D721Med (cell line): ENCODE data around the gene FOXD4L1.
"Not testable (repeated sequence)": the region's sequence is repeated elsewhere in the genome, so short reads cannot be mapped to it uniquely, and the experiment has no call there.

Experiments
- DNase-seq: peaks from one replicate; pipeline ENCODE4 v3.0.0; 2011; ENCODE audit warnings: low spot score; ENCODE audit not compliant: insufficient read length
- FAIRE-seq: peaks from 2 replicates; lab custom pipeline; 2011; peaks lifted over from hg19 to GRCh38; lab: Jason Lieb, UNC

The FOXD4L1 gene

DNA sequence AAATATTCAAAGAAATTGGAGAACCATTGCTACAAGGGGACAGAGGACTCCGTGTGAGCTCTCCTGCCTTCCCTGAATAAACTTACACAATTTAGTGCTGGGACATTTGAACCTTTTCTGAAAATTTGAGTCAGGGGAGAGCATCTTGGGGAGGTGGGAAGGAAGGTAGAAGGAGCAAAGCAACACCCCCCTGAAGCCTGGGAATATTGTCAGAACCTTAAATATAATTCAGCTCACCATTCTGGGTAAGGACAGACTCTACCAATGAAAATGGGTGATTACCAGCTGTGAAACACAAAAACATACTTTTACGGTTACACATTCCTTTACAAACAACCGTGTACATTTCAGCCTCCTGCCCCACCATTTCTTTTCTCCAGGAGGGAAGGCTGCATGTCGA, at the start of gene FOXD4L1:
Gene FOXD4L1, plus strand, starts transcription at position 301 of the 400 bp plus-strand sequence. CDS start 592 bp downstream, outside the sequence.
- DNase-seq, FAIRE-seq: not testable (repeated sequence)

GRCh38 chr2:113465770-113466169, 32.7 kb upstream of the FOXD4L1 start:
- not testable (repeated sequence) for DNase-seq, FAIRE-seq

- not testable (repeated sequence) for DNase-seq, FAIRE-seq
Measured at GRCh38 chr2:113476688-113477368, 21.6 kb upstream of the FOXD4L1 start.

- not testable (repeated sequence) for FAIRE-seq, DNase-seq
Measured at GRCh38 chr2:113496527-113496926, 1.9 kb upstream of the FOXD4L1 start.

GRCh38 chr2:113499019-113499885, 787 bp downstream of the FOXD4L1 start:
- not testable (repeated sequence) for FAIRE-seq, DNase-seq

GRCh38 chr2:113499886-113500722, 1.6 kb downstream of the FOXD4L1 start:
- not testable (repeated sequence) for FAIRE-seq, DNase-seq

- not testable (repeated sequence) for DNase-seq, FAIRE-seq
Measured at GRCh38 chr2:113500723-113501038, 2.2 kb downstream of the FOXD4L1 start.

DNA sequence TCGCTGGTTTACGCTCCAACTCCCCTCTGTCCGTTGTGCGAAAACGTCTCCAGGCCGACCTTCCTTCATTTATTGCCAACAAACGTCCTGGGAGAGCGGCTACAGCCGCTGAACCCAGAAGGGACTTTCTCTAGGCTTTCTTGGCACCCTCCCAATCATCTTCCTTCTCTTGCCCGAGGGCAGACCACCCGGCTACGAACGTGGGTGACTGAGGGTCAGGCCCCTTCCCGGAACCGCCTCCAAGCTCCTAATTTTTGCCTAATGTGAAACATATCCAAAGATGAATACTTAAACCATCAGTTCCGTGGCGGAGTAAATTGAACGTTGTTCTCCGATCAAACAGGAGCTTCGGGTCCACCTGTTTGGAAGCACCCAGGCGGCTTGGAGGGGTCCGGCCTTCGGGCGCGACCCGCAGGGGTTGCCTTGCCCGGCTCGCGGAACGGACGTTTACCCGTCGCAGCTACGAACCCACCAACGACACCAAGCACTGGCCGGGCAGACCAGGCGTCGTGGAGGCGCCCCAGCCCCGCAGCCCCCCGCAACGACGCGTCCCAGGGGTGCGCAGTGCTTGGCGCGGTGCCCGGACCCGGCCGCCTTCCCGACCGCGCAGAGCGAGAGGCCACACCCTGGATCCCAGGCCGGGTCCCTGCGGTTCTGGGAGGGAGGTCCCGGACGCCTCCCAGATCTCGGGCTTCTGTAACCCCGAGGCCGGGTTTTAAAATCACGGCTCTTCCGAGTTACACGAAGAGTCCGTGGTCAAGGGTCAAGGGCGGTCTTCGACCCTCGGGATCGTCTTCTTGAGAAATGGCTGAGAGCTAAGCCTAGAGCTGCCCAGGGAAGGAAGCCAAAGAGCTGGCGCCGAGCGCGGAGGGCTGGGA, 4.0 kb downstream of the FOXD4L1 start:
- DNase-seq, FAIRE-seq: not testable (repeated sequence)

DNA sequence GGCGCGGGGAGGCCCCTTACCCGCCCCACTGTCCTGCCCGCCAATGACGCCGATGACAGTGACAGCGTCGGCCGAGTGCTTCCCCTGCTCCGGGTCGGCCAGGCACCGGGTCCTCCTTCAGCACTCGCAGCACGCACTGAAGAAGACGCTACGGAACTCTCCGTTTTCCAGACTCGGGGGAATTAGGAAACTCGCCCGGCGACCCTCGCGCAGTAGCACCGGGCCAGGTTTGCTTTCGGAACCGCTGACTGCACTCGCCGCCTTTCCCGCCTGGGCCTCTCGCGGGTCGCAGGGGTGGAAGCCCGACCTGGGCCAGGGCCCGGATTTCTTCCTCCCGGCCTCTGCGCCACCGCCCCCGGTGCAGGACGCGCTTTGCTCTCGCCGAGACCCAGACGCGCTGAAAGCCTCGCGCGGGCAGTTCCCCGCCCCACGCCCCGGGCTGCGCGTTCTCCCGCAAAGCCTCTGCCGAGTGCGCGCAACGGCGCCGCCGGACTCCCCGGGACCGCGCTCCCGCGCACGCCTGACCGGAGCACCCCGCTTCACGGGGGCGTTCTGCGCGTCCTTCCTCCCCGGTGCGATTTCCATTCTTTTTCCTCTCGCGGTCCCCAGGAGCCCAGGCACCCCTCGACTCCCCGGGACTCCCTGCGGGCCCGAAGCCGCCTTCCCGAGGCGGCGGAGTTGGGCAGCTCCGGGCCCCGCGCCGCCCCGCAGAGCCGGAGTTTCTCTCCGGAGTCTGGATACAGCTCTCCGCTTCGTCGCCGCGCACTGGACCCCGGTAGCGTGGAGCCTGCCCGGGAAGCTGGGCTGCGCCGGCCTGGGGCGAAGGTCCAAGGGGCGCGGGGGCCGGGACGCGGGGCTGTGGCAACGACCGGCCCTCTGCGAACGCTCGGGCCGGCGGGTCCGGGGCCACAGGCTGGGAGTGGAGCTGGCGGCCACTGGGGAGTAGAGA, 4.9 kb downstream of the FOXD4L1 start:
- not testable (repeated sequence) for FAIRE-seq
- DNase-seq = peak; percentile 7

DNA sequence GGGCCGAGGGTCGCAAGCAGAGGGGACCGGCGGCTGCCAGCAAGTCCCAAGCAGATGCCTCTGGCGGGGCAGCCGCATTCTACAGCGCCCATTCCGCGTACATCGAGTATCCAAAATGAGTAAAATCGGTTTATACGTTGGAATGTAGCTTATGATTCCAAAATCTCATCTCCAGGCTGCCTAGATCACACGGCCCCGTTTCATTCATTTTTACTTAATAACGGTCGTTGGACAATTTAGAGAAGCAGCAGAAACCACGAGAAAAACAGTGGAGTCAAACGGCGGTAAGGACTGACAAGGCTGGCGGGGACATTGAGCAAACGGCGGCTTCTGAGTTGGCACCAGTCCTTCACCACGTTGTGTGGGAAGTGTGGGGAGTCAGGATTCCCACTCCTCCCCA, 5.6 kb downstream of the FOXD4L1 start:
- not testable (repeated sequence) for DNase-seq, FAIRE-seq

- FAIRE-seq, DNase-seq: not testable (repeated sequence)
Measured at GRCh38 chr2:113507394-113508140, 9.1 kb downstream of the FOXD4L1 start.

DNA sequence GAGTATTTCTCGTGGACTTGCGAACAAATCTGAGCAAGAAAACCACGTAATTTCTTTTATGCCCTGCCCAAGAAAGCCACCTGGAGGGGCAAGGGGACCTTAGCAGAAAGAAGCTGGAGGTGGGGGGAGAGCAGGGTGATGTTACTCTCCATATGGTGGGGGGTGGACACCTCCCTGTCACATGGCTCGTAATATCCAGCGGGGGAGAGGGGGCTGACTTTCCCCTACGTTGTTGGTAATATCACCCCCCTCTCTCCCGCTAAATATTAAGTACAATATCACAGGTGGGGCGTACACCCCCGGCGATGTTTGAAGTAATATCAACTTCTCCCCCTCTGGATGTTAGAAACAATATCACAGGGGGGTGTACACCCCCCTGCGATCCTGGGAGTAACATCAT, 9.7 kb downstream of the FOXD4L1 start:
- not testable (repeated sequence) for DNase-seq, FAIRE-seq

GRCh38 chr2:113510913-113511312, 12.4 kb downstream of the FOXD4L1 start:
- FAIRE-seq, DNase-seq: not testable (repeated sequence)

DNA sequence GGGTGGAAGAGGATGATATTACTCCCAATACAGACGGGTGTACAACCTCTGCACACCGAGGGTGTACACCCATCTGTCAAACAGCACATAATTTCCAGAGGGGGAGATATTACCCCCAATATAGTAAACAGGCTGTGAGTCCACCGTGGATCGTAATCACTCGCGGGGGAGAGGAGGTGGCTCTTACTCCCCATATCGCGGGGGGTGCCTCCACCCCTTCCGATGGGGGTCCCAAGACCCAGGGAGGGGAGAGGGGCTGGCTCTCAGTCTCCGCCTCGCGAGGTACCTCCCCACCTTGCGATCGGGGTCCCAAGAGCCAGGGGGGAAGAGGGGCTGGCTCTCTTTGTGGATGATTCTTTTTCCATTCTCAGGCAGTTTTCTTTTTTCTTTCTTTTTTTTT, 13.4 kb downstream of the FOXD4L1 start:
- not testable (repeated sequence) for DNase-seq, FAIRE-seq

- not testable (repeated sequence) for FAIRE-seq, DNase-seq
Measured at GRCh38 chr2:113515457-113515856, 17.0 kb downstream of the FOXD4L1 start.

DNA sequence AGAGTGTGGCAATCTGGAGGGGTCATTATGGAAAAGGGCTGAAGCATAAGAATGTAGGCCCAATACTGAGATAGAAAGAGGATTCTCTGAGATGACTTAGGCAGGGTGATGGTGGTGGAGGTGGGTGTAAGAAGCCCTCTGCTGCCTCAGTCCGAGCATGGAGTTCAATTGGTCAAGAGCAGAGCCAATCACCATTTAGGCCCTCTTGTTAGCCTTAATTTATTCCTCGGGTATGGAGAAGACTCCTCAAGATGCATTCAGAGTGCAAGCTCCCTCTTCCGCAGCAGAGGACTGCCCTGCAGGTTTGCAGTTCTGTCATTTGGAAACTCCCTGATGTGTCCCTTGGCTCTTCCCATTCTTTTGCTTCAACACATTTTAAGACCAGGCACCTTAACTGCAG, 17.5 kb downstream of the FOXD4L1 start:
- DNase-seq, FAIRE-seq: not testable (repeated sequence)

DNA sequence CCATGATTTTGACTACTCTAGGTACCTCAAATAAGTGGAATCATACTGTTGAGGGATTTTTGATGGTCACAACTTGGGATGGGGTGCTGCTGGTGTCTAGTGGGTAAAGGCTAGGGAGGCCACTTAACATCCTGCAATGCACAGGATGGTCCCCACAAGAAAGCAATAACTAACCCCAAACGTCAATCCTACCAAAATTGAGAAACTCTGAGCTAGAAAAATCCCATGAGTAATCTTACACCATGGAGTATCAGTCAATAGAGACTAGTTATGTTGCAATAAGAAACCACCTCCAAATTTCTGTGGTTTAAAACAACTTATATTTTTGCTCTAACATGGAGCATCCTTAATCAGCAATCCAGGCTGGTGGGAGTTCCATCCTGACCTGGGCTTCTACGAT, 18.6 kb downstream of the FOXD4L1 start:
- not testable (repeated sequence) for DNase-seq, FAIRE-seq
